CD4-positive, alpha-beta T cell treated with Interleukin-15 for 4 hours (primary cell): Measurements from ENCODE around the gene TMEM69.
A peak's percentile ranks its signal among the peaks of the same experiment; 100 is the strongest.
"Not testable (repeated sequence)": the region's sequence is repeated elsewhere in the genome, so short reads cannot be mapped to it uniquely, and the experiment has no call there.

Experiments
- DNase-seq: peaks from one replicate; pipeline ENCODE4 v3.0.0-alpha.2; 2020; ENCODE audit warnings: low spot score

The TMEM69 gene

GRCh38 chr1:45678489-45678888 is 9.5 kb upstream of the TMEM69 start:
- DNase-seq, result no peak

GRCh38 chr1:45679123-45679522 is 8.9 kb upstream of the TMEM69 start:
- DNase-seq, result no peak

GRCh38 chr1:45682942-45683341 is 5.0 kb upstream of the TMEM69 start:
- no peak for DNase-seq

GRCh38 chr1:45684402-45684801 is 3.6 kb upstream of the TMEM69 start:
- no peak for DNase-seq

- DNase-seq, result peak; percentile 1
These were observed 2.5 kb upstream of the TMEM69 start for GRCh38 chr1:45685308-45686014.

- DNase-seq, result peak; percentile 56
These were observed 2.0 kb upstream of the TMEM69 start for GRCh38 chr1:45686015-45686287.

GRCh38 chr1:45686288-45687013 is 1.5 kb upstream of the TMEM69 start, which contains the start of gene GPBP1L1:
GPBP1L1 (minus strand) TSS chr1:45686533; CDS start chr1:45659087, 27,446 bp downstream.
- peak; percentile 97 for DNase-seq

- peak; percentile 98 for DNase-seq
These were observed 797 bp upstream of the TMEM69 start for GRCh38 chr1:45687014-45687753.

- DNase-seq, result not testable (repeated sequence)
These were observed 5.8 kb downstream of the TMEM69 start for GRCh38 chr1:45693811-45694210.

GRCh38 chr1:45694823-45695222 is 6.8 kb downstream of the TMEM69 start:
- no peak for DNase-seq

GRCh38 chr1:45704637-45705036 is 16.7 kb downstream of the TMEM69 start:
- no peak for DNase-seq

GRCh38 chr1:45713711-45714110 is 25.7 kb downstream of the TMEM69 start:
- no peak for DNase-seq

GRCh38 chr1:45716700-45717099 is 28.7 kb downstream of the TMEM69 start:
- no peak for DNase-seq

- not testable (repeated sequence) for DNase-seq
These were observed 29.4 kb downstream of the TMEM69 start for GRCh38 chr1:45717386-45717785.

- no peak for DNase-seq
These were observed 30.3 kb downstream of the TMEM69 start for GRCh38 chr1:45718289-45718688.

- DNase-seq, result no peak
These were observed 33.2 kb downstream of the TMEM69 start for GRCh38 chr1:45721207-45721606.

- DNase-seq, result no peak
These were observed 34.8 kb downstream of the TMEM69 start for GRCh38 chr1:45722809-45723208.

- no peak for DNase-seq
These were observed 35.4 kb downstream of the TMEM69 start for GRCh38 chr1:45723248-45723930.

- DNase-seq, result not testable (repeated sequence)
These were observed 38.0 kb downstream of the TMEM69 start for GRCh38 chr1:45726007-45726406.

GRCh38 chr1:45730075-45730779 is 42.2 kb downstream of the TMEM69 start:
- DNase-seq, result no peak

- DNase-seq, result no peak
These were observed 42.9 kb downstream of the TMEM69 start for GRCh38 chr1:45730780-45731319.
